Liver (tissue), 3 donors: ENCODE measurements around the gene PLXDC1.

Experiments
- CTCF ChIP-seq: fragments of 150-350 bp; IDR thresholded peaks from 2 replicates; pipeline ENCODE4 v1.5.1; 2017; ENCODE audit warnings: improper control_type of control experiment, low read depth, low read length; ENCODE audit not compliant: missing input control
- EGR1 ChIP-seq, 2 donors: IDR thresholded peaks; 2 replicates each; pipeline ENCODE4 v1.6.1; 2016 to 2018; ENCODE audit warnings: antibody characterized with exemption in 2 of 2, low read depth in 2 of 2
- GABPA ChIP-seq, 2 donors: IDR thresholded peaks in 1 of 2; conservative IDR thresholded peaks in 1 of 2; 2 replicates each; pipeline ENCODE4 v1.6.1; 2016; ENCODE audit warnings: antibody characterized with exemption in 2 of 2, mild to moderate bottlenecking in 1 of 2, moderate library complexity in 1 of 2
- MAX ChIP-seq: IDR thresholded peaks from 2 replicates; pipeline ENCODE4 v1.6.1; 2016; ENCODE audit warnings: antibody characterized with exemption
- REST ChIP-seq: IDR thresholded peaks from 2 replicates; pipeline ENCODE4 v1.6.1; 2016; ENCODE audit warnings: antibody characterized with exemption, mild to moderate bottlenecking
- SP1 ChIP-seq: IDR thresholded peaks from 2 replicates; pipeline ENCODE4 v1.6.1; 2018; ENCODE audit warnings: antibody characterized with exemption, mild to moderate bottlenecking
- TAF1 ChIP-seq: conservative IDR thresholded peaks from 2 replicates; pipeline ENCODE4 v1.6.1; 2016; ENCODE audit warnings: antibody characterized with exemption, mild to moderate bottlenecking
- donor health status: healthy.
- donor health status: healthy.

- peak; percentile 81 for TF ChIP-seq CTCF
- peak; percentile 19 for TF ChIP-seq SP1
- TF ChIP-seq TAF1, result no peak
- no peak for TF ChIP-seq EGR1 (IDR thresholded peaks at IDR 0.05; ENCODE audit: low read depth in 2 of 2)
- TF ChIP-seq MAX, result no peak
- no peak for TF ChIP-seq REST
- TF ChIP-seq GABPA (IDR thresholded peaks at IDR 0.05 in 1 of 2, conservative IDR thresholded peaks at IDR 0.05 in 1 of 2), result no peak
Measured at GRCh38 chr17:39164675-39165143, 13.3 kb upstream of the PLXDC1 start.
